ENCODE data around the gene RLN1. TPM values are rescaled to one million over a fixed set of nuclear protein-coding genes. Genes with fewer than 3 reads are reported as not detected.
"Not testable (repeated sequence)": the region's sequence is repeated elsewhere in the genome, so short reads cannot be mapped to it uniquely, and the experiment has no call there.

The RLN1 gene
- polyA plus RNA-seq, 1 of the 3 experiments (the other 2 are of a cell fraction) = 0.23 TPM

DNA sequence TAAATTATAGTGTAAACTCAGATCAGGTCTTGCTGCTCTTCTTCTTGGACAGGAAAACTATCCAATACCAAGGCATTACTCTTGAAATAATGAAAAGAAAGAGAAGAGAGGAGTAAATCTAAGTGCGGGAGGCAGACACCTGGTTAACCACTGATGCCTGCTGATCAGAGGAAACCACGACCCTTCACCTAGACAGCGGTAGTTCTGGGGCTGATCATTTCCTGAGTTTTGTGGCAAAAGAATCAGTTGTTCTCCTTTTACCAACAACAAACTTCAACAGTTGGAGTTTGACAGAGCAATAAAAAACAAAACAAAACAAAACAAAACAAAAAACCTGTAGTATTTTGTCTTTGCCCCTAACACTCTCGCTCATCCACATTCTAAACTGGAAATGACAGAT, 3.0 kb downstream of the RLN1 start (continued):
- TF ChIP-seq, protein P1, sequence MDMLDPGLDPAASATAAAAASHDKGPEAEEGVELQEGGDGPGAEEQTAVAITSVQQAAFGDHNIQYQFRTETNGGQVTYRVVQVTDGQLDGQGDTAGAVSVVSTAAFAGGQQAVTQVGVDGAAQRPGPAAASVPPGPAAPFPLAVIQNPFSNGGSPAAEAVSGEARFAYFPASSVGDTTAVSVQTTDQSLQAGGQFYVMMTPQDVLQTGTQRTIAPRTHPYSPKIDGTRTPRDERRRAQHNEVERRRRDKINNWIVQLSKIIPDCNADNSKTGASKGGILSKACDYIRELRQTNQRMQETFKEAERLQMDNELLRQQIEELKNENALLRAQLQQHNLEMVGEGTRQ (IDR thresholded peaks at IDR 0.05; ENCODE audit: borderline replicate concordance, low read depth, low read length) = no peak
- no peak for TF ChIP-seq TAF1 (IDR thresholded peaks at IDR 0.05; ENCODE audit: borderline replicate concordance, low read depth, low read length)

DNA sequence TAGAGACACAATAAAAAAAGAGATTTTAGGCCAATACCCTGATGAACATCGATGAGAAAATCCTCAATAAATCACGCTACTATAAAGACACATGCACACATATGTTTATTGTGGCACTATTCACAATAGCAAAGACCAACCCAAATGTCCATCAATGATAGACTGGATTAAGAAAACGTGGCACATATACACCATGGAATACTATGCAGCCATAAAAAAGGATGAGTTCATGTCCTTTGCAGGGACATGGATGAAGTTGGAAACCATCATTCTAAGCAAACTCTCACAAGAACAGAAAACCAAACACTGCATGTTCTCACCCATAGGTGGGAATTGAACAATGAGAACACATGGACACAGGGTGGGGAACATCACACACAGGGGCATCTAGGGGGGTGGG, 8.4 kb downstream of the RLN1 start:
- H3K4me1 ChIP-seq (ENCODE audit: control insufficient read depth in 1 of 2, insufficient read depth in 2 of 2, low read depth in 1 of 2, low read length in 1 of 2); H3K36me3 ChIP-seq (replicated peaks in 1 of 2; ENCODE audit: control insufficient read depth in 1 of 2, insufficient read depth in 2 of 2, low read length in 1 of 2); H3K9ac ChIP-seq; H3K27me3 ChIP-seq (ENCODE audit: insufficient read depth); H3K4me2 ChIP-seq; H3K9me3 ChIP-seq; H3K9me2 ChIP-seq; H4K20me1 ChIP-seq (ENCODE audit: insufficient read depth); DNase-seq; POLR2A ChIA-PET; H3K79me2 ChIP-seq (ENCODE audit: insufficient read depth); H2AFZ ChIP-seq (ENCODE audit: low read depth); H3K27ac ChIP-seq (ENCODE audit: low read depth in 2 of 2, low read length in 1 of 2); H3F3A ChIP-seq (replicated peaks; ENCODE audit: insufficient read depth); CTCF ChIA-PET; H3K4me3 ChIP-seq (ENCODE audit: low read depth in 2 of 2, low read length in 1 of 2): not testable (repeated sequence)
- 51% methylated on average over 3 of the region's 3 CpGs for WGBS (ENCODE audit: low lambda C conversion rate)

DNA sequence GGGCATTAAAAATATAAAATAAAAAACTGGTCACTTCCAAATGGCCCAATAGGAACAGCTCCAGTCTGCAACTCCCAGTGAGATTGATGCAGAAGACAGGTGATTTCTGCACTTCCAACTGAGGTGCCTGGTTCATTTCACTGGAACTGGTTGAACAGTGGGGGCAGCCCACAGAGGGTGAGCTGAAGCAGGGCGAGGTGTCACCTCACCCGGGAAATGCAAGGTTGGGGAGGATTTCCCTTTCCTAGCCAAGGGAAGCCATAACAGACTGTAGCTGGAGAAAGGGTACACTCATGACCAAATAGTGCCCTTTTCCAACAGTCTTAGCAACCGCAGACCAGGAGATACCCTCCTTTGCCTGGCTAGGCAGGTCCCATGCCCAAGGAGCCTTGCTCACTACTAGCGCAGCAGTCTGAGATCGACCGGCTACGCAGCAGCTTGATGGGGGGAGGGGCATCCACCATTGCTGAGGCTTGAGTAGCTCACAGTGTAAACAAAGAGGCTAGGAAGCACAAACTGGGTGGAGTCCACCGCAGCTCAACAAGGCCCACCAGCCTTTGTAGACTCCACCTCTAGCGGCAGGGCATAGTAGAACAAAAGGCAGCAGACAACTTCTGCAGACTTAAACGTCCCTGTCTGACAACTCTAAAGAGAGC, 12.7 kb downstream of the RLN1 start:
- Histone ChIP-seq H3K4me2 (no peak overlapping the region), H3K4me3 (ENCODE audit: low read depth in 2 of 2, low read length in 1 of 2) (no peak overlapping the region), H3K79me2 (ENCODE audit: insufficient read depth) (no peaks in the 10 kb centered on the region), H3K9ac (no peak overlapping the region), H3K27me3 (ENCODE audit: insufficient read depth) (no peaks in the 10 kb centered on the region), H3K36me3 (replicated peaks in 1 of 2; ENCODE audit: control insufficient read depth in 1 of 2, insufficient read depth in 2 of 2, low read length in 1 of 2) (no peaks in the 10 kb centered on the region), H2AFZ (ENCODE audit: low read depth) (no peak overlapping the region), H3K27ac (ENCODE audit: low read depth in 2 of 2, low read length in 1 of 2) (no peak overlapping the region), H4K20me1 (ENCODE audit: insufficient read depth) (no peaks in the 10 kb centered on the region), H3K9me2 (no peaks in the 10 kb centered on the region), H3K9me3 (no peaks in the 10 kb centered on the region), H3K4me1 (ENCODE audit: control insufficient read depth in 1 of 2, insufficient read depth in 2 of 2, low read depth in 1 of 2, low read length in 1 of 2) (no peaks in the 10 kb centered on the region; a peak in 1 of 4 replicates), H3F3A (replicated peaks; ENCODE audit: insufficient read depth) (no peaks in the 10 kb centered on the region)
- ChIA-PET CTCF (interaction anchor here (1.2 kb wide), 1 partner anchor 9 kb away, joined by 3 read pairs; no protein-coding TSS in a partner anchor), POLR2A (no interaction called here)
- TF ChIP-seq MEF2A (IDR thresholded peaks at IDR 0.05; ENCODE audit: borderline replicate concordance, low read depth) (no peak), NRF1 (IDR thresholded peaks at IDR 0.05; ENCODE audit: low read depth, low read length) (no peak), GATA2 (CRISPR knock-in tag; IDR thresholded peaks at IDR 0.05) (no peak), RFX5 (IDR thresholded peaks at IDR 0.05; ENCODE audit: low read length) (no peak), TCF12 (IDR thresholded peaks at IDR 0.05) (no peak)
- TF ChIP-seq, protein P2, sequence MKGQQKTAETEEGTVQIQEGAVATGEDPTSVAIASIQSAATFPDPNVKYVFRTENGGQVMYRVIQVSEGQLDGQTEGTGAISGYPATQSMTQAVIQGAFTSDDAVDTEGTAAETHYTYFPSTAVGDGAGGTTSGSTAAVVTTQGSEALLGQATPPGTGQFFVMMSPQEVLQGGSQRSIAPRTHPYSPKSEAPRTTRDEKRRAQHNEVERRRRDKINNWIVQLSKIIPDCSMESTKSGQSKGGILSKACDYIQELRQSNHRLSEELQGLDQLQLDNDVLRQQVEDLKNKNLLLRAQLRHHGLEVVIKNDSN (IDR thresholded peaks at IDR 0.05; ENCODE audit: borderline replicate concordance, low read depth) = no peak
- TF ChIP-seq, protein P3, sequence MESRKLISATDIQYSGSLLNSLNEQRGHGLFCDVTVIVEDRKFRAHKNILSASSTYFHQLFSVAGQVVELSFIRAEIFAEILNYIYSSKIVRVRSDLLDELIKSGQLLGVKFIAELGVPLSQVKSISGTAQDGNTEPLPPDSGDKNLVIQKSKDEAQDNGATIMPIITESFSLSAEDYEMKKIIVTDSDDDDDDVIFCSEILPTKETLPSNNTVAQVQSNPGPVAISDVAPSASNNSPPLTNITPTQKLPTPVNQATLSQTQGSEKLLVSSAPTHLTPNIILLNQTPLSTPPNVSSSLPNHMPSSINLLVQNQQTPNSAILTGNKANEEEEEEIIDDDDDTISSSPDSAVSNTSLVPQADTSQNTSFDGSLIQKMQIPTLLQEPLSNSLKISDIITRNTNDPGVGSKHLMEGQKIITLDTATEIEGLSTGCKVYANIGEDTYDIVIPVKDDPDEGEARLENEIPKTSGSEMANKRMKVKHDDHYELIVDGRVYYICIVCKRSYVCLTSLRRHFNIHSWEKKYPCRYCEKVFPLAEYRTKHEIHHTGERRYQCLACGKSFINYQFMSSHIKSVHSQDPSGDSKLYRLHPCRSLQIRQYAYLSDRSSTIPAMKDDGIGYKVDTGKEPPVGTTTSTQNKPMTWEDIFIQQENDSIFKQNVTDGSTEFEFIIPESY (IDR thresholded peaks at IDR 0.05; ENCODE audit: borderline replicate concordance, low read depth) = no peak
- no peak for DNase-seq
- WGBS (ENCODE audit: low lambda C conversion rate) = 73% methylated on average over 6 of the region's 10 CpGs
